Liver (tissue), 3 donors: ENCODE results near the gene LAMB1.

ENCODE experiments used
- EGR1 ChIP-seq, 2 donors: IDR thresholded peaks; 2 replicates each; pipeline ENCODE4 v1.6.1; 2016 to 2018; ENCODE audit warnings: antibody characterized with exemption in 2 of 2, low read depth in 2 of 2
- HNF4G ChIP-seq: IDR thresholded peaks from 2 replicates; pipeline ENCODE4 v1.6.1; 2016; ENCODE audit warnings: antibody characterized with exemption
- JUND ChIP-seq, 2 donors: IDR thresholded peaks; 2 replicates each; pipeline ENCODE4 v1.6.1; 2016; ENCODE audit warnings: antibody characterized with exemption in 2 of 2
- MAX ChIP-seq: IDR thresholded peaks from 2 replicates; pipeline ENCODE4 v1.6.1; 2016; ENCODE audit warnings: antibody characterized with exemption
- RAD21 ChIP-seq, 2 donors: IDR thresholded peaks; 2 replicates each; pipeline ENCODE4 v1.6.1; 2016; ENCODE audit warnings: antibody characterized with exemption in 2 of 2, mild to moderate bottlenecking in 2 of 2
- SP1 ChIP-seq: IDR thresholded peaks from 2 replicates; pipeline ENCODE4 v1.6.1; 2018; ENCODE audit warnings: antibody characterized with exemption, mild to moderate bottlenecking
- TAF1 ChIP-seq: conservative IDR thresholded peaks from 2 replicates; pipeline ENCODE4 v1.6.1; 2016; ENCODE audit warnings: antibody characterized with exemption, mild to moderate bottlenecking
- YY1 ChIP-seq: IDR thresholded peaks from 2 replicates; pipeline ENCODE4 v1.6.1; 2016; ENCODE audit warnings: antibody characterized with exemption, mild to moderate bottlenecking
- TF ChIP-seq, protein P1 (sequence below): fragments of 150-350 bp; IDR thresholded peaks from 2 replicates; pipeline ENCODE4 v1.5.1; 2017; ENCODE audit warnings: improper control_type of control experiment, low read depth, low read length; ENCODE audit not compliant: missing input control
- TF ChIP-seq, protein P2 (sequence below): IDR thresholded peaks from 2 replicates; pipeline ENCODE4 v1.6.1; 2016; ENCODE audit warnings: antibody characterized with exemption
- TF ChIP-seq, protein P3 (sequence below): IDR thresholded peaks from 2 replicates; pipeline ENCODE4 v1.6.1; 2016; ENCODE audit warnings: antibody characterized with exemption, mild to moderate bottlenecking
- donor health status: healthy.
- donor health status: healthy.

GRCh38 chr7:108029034-108029433 is 26.1 kb upstream of the LAMB1 start:
- TF ChIP-seq, protein P1, sequence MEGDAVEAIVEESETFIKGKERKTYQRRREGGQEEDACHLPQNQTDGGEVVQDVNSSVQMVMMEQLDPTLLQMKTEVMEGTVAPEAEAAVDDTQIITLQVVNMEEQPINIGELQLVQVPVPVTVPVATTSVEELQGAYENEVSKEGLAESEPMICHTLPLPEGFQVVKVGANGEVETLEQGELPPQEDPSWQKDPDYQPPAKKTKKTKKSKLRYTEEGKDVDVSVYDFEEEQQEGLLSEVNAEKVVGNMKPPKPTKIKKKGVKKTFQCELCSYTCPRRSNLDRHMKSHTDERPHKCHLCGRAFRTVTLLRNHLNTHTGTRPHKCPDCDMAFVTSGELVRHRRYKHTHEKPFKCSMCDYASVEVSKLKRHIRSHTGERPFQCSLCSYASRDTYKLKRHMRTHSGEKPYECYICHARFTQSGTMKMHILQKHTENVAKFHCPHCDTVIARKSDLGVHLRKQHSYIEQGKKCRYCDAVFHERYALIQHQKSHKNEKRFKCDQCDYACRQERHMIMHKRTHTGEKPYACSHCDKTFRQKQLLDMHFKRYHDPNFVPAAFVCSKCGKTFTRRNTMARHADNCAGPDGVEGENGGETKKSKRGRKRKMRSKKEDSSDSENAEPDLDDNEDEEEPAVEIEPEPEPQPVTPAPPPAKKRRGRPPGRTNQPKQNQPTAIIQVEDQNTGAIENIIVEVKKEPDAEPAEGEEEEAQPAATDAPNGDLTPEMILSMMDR, result no peak
- TF ChIP-seq TAF1, result no peak
- no peak for TF ChIP-seq MAX
- TF ChIP-seq, protein P2, sequence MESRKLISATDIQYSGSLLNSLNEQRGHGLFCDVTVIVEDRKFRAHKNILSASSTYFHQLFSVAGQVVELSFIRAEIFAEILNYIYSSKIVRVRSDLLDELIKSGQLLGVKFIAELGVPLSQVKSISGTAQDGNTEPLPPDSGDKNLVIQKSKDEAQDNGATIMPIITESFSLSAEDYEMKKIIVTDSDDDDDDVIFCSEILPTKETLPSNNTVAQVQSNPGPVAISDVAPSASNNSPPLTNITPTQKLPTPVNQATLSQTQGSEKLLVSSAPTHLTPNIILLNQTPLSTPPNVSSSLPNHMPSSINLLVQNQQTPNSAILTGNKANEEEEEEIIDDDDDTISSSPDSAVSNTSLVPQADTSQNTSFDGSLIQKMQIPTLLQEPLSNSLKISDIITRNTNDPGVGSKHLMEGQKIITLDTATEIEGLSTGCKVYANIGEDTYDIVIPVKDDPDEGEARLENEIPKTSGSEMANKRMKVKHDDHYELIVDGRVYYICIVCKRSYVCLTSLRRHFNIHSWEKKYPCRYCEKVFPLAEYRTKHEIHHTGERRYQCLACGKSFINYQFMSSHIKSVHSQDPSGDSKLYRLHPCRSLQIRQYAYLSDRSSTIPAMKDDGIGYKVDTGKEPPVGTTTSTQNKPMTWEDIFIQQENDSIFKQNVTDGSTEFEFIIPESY, result no peak
- TF ChIP-seq EGR1 (IDR thresholded peaks at IDR 0.05; ENCODE audit: low read depth in 2 of 2), result no peak
- TF ChIP-seq, protein P3, sequence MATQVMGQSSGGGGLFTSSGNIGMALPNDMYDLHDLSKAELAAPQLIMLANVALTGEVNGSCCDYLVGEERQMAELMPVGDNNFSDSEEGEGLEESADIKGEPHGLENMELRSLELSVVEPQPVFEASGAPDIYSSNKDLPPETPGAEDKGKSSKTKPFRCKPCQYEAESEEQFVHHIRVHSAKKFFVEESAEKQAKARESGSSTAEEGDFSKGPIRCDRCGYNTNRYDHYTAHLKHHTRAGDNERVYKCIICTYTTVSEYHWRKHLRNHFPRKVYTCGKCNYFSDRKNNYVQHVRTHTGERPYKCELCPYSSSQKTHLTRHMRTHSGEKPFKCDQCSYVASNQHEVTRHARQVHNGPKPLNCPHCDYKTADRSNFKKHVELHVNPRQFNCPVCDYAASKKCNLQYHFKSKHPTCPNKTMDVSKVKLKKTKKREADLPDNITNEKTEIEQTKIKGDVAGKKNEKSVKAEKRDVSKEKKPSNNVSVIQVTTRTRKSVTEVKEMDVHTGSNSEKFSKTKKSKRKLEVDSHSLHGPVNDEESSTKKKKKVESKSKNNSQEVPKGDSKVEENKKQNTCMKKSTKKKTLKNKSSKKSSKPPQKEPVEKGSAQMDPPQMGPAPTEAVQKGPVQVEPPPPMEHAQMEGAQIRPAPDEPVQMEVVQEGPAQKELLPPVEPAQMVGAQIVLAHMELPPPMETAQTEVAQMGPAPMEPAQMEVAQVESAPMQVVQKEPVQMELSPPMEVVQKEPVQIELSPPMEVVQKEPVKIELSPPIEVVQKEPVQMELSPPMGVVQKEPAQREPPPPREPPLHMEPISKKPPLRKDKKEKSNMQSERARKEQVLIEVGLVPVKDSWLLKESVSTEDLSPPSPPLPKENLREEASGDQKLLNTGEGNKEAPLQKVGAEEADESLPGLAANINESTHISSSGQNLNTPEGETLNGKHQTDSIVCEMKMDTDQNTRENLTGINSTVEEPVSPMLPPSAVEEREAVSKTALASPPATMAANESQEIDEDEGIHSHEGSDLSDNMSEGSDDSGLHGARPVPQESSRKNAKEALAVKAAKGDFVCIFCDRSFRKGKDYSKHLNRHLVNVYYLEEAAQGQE, result no peak
- no peak for TF ChIP-seq SP1
- no peak for TF ChIP-seq YY1
- no peak for TF ChIP-seq RAD21 (IDR thresholded peaks at IDR 0.05)
- no peak for TF ChIP-seq JUND (IDR thresholded peaks at IDR 0.05)
- TF ChIP-seq HNF4G, result no peak
